ENCODE measurements around the gene TMEM37.

TMEM37 gene

GRCh38 chr2:119434664-119435063 is 3.0 kb downstream of the TMEM37 start:
- no peak for DNase-seq (ENCODE audit: low spot score)

DNA sequence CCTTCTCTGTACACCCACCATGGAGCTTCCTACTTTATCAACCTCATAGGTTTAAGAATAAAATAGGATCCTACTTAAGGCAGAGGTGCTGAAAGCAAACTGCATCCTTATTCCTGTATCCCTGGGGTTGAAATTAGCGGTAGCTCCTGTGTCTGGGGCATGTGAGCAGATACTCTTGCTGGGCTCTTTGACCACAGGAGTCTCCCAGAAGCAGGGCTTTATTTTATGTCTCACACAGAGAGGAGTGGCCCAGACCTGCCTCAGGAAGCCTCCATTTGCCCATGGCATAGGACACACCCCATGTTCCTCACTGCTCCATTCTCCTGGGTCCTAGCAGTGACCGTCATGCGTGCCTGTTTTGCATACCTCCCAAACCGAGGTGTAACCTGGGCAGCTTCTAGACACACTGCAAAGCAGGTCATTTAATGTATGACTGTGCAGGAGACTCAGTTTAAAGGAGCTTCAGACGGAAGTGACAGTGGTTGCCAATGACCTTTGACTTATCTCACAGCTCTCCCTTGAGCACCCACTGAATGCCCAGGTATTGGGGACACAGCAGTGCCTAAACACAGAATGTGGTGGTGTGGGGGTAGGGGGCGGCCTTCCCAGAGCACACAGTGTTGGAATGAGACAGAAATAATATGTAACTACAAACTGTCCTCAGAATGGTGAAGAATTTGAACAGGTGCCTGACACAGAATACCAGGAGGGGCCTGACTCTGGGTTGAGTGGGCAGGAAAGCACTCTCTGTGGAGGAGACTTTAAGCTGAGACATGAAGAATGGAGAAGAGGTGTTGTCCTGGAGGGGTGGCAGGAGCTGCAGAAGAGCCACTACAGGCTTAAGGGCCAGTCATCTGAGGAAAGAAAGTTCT is 3.7 kb downstream of the TMEM37 start:
- DNase-seq (ENCODE audit: low spot score): no peak

GRCh38 chr2:119435953-119436297 is 4.3 kb downstream of the TMEM37 start:
- no peak for DNase-seq (ENCODE audit: low spot score)

DNA sequence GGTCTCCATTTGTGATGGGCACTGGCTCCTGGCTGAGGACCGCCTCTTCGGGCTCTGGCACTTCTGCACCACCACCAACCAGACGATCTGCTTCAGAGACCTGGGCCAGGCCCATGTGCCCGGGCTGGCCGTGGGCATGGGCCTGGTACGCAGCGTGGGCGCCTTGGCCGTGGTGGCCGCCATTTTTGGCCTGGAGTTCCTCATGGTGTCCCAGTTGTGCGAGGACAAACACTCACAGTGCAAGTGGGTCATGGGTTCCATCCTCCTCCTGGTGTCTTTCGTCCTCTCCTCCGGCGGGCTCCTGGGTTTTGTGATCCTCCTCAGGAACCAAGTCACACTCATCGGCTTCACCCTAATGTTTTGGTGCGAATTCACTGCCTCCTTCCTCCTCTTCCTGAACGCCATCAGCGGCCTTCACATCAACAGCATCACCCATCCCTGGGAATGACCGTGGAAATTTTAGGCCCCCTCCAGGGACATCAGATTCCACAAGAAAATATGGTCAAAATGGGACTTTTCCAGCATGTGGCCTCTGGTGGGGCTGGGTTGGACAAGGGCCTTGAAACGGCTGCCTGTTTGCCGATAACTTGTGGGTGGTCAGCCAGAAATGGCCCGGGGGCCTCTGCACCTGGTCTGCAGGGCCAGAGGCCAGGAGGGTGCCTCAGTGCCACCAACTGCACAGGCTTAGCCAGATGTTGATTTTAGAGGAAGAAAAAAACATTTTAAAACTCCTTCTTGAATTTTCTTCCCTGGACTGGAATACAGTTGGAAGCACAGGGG is 5.5 kb downstream of the TMEM37 start:
- no peak for DNase-seq (ENCODE audit: low spot score)

DNA sequence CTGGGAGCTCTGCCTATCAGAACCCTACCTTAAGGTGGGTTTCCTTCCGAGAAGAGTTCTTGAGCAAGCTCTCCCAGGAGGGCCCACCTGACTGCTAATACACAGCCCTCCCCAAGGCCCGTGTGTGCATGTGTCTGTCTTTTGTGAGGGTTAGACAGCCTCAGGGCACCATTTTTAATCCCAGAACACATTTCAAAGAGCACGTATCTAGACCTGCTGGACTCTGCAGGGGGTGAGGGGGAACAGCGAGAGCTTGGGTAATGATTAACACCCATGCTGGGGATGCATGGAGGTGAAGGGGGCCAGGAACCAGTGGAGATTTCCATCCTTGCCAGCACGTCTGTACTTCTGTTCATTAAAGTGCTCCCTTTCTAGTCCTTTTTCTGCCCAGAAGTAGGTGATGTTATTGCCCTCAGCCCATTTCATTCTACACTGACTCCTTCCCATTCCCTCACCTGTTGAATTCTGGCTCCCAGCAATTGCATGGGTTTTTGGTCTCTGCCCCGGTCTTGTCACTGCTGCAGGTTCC is 6.5 kb downstream of the TMEM37 start:
- DNase-seq (ENCODE audit: low spot score): no peak

DNA sequence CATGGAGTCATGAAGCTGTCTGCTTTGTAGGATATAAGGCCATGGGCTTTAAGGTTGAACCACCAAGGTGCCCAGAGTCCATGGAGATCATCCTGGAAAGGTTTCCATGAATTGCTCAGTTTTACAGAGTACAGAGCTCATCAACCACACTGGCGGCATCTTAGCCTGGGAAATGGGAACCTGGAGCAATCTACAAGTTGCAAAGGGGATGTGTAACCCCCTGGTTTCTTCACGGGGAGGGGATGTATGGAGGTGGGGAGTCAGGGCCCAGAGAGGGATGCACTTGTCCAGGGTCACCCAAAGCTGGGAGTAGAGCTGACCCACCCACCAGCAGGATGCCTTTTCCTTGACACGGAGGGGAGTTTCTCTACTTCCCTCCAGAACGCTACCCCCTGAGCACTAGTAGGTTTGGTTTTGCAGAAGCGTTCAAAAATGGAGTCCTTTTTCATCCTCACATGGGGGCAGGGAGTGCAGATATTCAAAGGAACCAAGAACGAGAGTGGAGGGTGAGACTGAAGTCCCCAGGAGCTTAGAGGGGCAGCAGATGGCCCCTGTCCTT is 7.2 kb downstream of the TMEM37 start:
- DNase-seq (ENCODE audit: low spot score): no peak

GRCh38 chr2:119439574-119440500 is 8.2 kb downstream of the TMEM37 start:
- DNase-seq (ENCODE audit: low spot score): no peak

DNA sequence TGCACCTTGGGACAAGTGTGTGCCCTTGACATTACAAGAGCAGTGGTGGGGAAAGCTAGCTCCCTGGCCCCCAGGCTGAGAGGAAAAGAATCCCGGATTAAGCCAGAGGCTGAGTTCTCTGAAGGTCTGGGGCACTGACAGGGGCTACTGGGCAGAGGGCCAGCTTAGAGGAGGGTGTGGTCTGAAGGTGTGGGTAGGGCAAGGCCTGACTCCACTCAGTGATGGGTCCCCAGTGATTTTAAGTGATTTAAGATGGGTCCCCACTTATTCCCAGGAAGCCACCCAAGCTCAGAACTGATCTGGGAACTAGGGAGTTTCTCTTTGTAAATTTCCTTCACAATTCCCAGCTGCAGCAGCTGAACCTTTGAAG is 8.8 kb downstream of the TMEM37 start:
- DNase-seq (ENCODE audit: low spot score): no peak

GRCh38 chr2:119440873-119441272 is 9.2 kb downstream of the TMEM37 start:
- DNase-seq (ENCODE audit: low spot score): no peak

DNA sequence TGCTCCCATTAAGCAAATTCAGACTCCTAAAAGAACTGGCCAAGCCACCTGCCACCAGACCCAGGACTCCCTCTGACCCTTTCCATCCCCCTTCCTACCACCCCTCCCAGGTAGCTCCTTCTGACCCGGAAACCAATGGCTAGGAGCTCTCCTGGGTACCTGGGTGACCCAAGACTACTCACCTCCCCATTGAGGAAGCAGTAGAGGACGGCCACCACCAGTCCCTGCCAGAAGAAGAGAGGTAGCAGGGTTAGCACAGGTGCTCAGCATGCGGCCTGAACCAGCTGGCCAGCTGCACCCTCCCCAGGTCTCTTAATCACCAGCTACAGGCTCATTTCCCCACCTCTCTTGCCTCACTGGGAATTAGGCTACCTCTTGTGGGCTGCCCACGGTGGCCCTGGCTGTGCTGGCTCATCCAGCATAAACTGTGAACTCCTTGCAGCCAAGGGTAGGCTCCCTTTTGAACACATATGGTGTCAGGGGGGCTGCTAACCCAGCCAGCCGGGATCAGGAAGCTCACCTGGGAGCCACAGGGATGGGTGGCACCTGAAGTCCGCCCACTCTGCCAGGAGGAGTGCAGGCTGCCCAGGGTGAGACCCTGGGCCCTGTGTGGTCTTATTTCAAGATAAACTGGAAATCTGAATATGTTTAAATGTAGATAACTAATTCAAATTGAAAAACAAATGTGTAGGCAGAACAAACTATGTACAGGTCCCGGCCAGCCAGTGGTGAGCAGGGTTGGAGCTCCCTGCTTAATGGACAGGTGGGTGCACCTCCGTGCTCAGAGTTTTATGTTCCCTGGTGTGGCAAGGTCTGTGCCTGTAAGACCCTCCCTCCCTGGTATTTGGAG is 9.9 kb downstream of the TMEM37 start:
- DNase-seq (ENCODE audit: low spot score): no peak

- DNase-seq (ENCODE audit: low spot score): no peak
These were observed 10.6 kb downstream of the TMEM37 start for GRCh38 chr2:119442226-119442619.

- no peak for DNase-seq (ENCODE audit: low spot score)
These were observed 11.2 kb downstream of the TMEM37 start for GRCh38 chr2:119442850-119443249.

DNA sequence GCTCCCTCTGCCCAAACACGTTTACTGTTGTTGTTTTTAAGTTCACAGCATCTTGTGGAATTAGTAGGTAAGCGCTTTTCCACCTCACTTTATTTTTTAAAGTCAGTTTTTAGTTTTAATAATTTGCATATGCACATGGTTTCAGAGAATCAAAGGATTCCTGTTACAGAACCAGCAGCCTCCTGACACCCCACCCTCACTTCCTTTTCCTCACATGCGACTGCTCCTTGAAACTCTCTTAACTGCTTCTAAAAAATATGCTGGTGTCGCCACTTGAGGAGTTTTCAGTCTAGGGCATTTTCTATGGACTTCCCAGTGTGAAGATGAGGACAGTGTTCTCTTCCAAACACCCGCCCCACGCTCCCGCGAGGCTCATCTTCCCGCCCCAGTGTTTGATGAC is 14.4 kb downstream of the TMEM37 start:
- no peak for DNase-seq (ENCODE audit: low spot score)

GRCh38 chr2:119448427-119449141 is 16.9 kb downstream of the TMEM37 start:
- DNase-seq (ENCODE audit: low spot score): no peak

DNA sequence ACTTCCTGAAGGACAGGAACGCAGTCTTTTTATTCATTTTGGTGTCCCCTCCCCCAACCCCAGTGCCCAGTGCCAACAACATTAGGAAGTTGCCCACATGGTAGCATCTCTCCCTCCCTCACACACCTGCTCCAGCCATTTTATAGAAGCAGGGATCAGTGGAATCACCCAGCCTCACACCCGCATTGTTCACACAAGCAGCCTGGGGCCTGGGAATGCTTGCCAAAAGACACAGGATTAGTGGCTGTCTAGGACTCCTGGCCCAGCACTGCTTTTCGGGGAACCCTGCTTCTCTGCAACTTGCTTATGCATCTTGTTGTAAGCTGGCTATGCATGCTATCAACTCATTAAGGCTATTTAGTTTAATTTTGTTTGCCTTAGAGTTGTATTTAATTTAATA is 17.9 kb downstream of the TMEM37 start:
- DNase-seq (ENCODE audit: low spot score): no peak

DNA sequence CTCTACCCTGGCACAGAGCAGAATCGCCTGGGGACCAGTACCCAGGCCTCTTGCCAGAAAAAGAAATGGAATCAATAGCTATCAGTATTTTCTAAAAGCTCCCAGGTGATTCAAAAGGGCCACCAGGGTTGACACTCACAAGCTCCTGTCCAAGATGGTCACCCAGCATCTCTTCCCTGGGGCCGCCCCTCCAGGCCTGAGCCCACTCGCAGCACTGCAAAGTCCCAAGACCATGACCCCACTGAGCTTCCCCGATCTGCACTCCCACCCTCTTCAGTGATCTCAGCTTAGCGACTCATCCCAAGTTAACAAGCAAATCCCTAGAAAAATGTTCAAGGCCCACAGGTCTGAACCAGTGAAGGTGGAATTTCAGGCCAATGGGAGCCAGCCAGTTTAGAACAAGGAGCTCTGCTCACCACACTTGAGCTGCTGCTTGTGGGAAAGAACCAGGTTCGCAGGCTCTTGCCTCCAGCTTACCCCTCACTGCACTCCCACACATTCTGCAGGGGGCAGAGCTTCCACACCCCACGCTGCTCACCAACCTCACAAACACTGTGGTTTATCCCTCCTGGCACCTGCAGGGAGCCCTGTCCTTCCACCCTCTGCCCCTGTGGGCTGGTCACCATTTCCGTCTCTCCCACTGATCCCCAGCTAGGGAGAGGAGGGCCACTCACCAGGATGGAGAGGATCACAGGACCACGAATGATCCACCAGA is 19.8 kb downstream of the TMEM37 start:
- DNase-seq (ENCODE audit: low spot score): no peak

- DNase-seq (ENCODE audit: low spot score): no peak
These were observed 22.4 kb downstream of the TMEM37 start for GRCh38 chr2:119453972-119454593.

DNA sequence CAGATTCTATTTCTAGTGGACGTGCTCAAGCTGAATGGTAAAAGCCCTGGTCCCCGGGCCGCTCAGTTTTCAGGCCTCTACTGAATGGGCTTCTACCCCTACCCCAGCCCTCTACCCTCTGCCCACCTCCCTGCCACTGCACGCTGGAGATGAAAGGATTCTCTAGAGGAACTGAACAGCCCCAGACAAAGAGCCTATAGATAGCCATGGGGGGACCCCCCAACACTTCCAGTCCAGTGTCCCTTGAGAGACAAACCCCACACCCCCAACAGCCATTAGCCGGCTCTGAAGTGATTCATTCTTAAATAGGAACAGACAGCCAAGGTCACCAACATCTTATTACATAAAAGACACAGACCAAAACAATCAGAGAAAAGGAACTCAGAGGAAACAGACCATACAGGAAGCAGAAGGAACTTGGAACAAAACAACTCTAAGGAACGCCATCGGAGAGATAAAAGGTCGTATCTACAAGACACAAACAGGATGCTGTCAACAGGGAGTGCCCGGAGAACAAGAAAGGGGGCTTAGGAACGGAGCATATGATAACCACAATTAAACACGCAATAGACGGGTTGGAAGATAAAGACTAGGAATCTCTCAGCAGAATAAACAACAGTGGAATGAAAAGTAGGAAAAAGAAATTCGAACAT is 23.5 kb downstream of the TMEM37 start:
- DNase-seq (ENCODE audit: low spot score): no peak

- DNase-seq (ENCODE audit: low spot score): no peak
These were observed 28.4 kb downstream of the TMEM37 start for GRCh38 chr2:119460076-119460475.
